ENCODE measurements around the gene NBPF11.
"Not testable (repeated sequence)": the region's sequence is repeated elsewhere in the genome, so short reads cannot be mapped to it uniquely, and the experiment has no call there.

Gene NBPF11

GRCh38 chr1:148060294-148060701 lies 91.8 kb downstream of the NBPF11 start:
- not testable (repeated sequence) for DNase-seq; H3K36me3 Mint-ChIP-seq (ENCODE audit: insufficient read depth); H3K4me1 Mint-ChIP-seq (ENCODE audit: low read depth in 2 of 2); H3K9me3 Mint-ChIP-seq; H3K27ac Mint-ChIP-seq
- H3K4me3 Mint-ChIP-seq = peak overlapping the region; percentile 59 to 84
- H3K27me3 Mint-ChIP-seq = peaks cover 6 to 20% of the 10 kb centered on the region in 2 donors
- peak; percentile 32 for ATAC-seq (replicated peaks)

GRCh38 chr1:148057384-148057783 lies 94.7 kb downstream of the NBPF11 start:
- not testable (repeated sequence) for H3K27ac Mint-ChIP-seq; H3K4me1 Mint-ChIP-seq (ENCODE audit: low read depth in 2 of 2); H3K9me3 Mint-ChIP-seq; ATAC-seq (replicated peaks); H3K4me3 Mint-ChIP-seq; H3K36me3 Mint-ChIP-seq (ENCODE audit: insufficient read depth); DNase-seq
- H3K27me3 Mint-ChIP-seq = peaks cover 6 to 21% of the 10 kb centered on the region in 2 donors

Measured in effector memory CD8-positive, alpha-beta T cell (primary cell).